ENCODE measurements around the gene OAF.

Gene OAF

GRCh38 chr11:120279502-120279901, 68.7 kb downstream of the OAF start:
- DNase-seq (ENCODE audit: low spot score), result no peak
- no peak overlapping the region for H3K23ac ChIP-seq (ENCODE audit: low read depth, low read length, poor library complexity)
- H2AK5ac ChIP-seq (ENCODE audit: low read depth, low read length), result peak overlapping the region; percentile 13
- peaks cover 0 to 46% (median 0%) of the 10 kb centered on the region in 3 experiments for H3K27me3 ChIP-seq (ENCODE audit: control insufficient read depth in 3 of 3, insufficient read depth in 3 of 3, low read depth in 1 of 3, low read length in 3 of 3)
- no peak overlapping the region for H3K14ac ChIP-seq (ENCODE audit: low read length)
- no peak overlapping the region for H2BK15ac ChIP-seq (ENCODE audit: low read length)
- no peaks in the 10 kb centered on the region for H3K36me3 ChIP-seq (replicated peaks in 1 of 2; ENCODE audit: control insufficient read depth in 2 of 2, insufficient read depth in 2 of 2, low read length in 2 of 2)
- no peak overlapping the region for H3K27ac ChIP-seq (replicated peaks; ENCODE audit: low read length)
- peaks cover 0 to 12% of the 10 kb centered on the region in 2 donors for H3K4me1 ChIP-seq (ENCODE audit: control insufficient read depth in 2 of 2, insufficient read depth in 1 of 2, low read depth in 1 of 2, low read length in 2 of 2)
- H3K4me3 ChIP-seq (ENCODE audit: low read length in 2 of 2), result no peak overlapping the region
- H3K9ac ChIP-seq (ENCODE audit: low read depth, low read length, poor library complexity), result no peak overlapping the region
- H2AFZ ChIP-seq (ENCODE audit: low read length), result no peak overlapping the region
- H3K4me2 ChIP-seq (ENCODE audit: insufficient read depth, low read length, poor library complexity, severe bottlenecking), result no peak overlapping the region
- no peak overlapping the region for H3K18ac ChIP-seq (ENCODE audit: low read length)
- no peak overlapping the region for H4K91ac ChIP-seq (ENCODE audit: low read depth, low read length, poor library complexity)
- H4K8ac ChIP-seq (ENCODE audit: low read depth, low read length), result no peak overlapping the region
- no CpG with 5 or more reads among the region's 5 CpGs for WGBS, 2 donors (ENCODE audit: extremely low coverage in 2 of 2, insufficient read length in 2 of 2, insufficient replicate concordance in 1 of 2)
- no peaks in the 10 kb centered on the region for H3K9me3 ChIP-seq (replicated peaks in 1 of 2; ENCODE audit: control insufficient read depth in 2 of 2, insufficient read depth in 1 of 2, low read depth in 1 of 2, low read length in 2 of 2)
- H2BK5ac ChIP-seq (ENCODE audit: low read length), result no peak overlapping the region
- H3K4ac ChIP-seq (ENCODE audit: low read length), result no peak overlapping the region
- no peak overlapping the region for H2BK12ac ChIP-seq (ENCODE audit: low read length)
- H3K79me1 ChIP-seq (ENCODE audit: low read depth, low read length), result no peaks in the 10 kb centered on the region
- H2BK120ac ChIP-seq (ENCODE audit: low read depth, low read length), result no peak overlapping the region
